GM18951 (cell line): ENCODE data around the gene KRTAP12-2.
"Not testable (repeated sequence)": the region's sequence is repeated elsewhere in the genome, so short reads cannot be mapped to it uniquely, and the experiment has no call there.

Experiments
- POLR2A ChIP-seq: IDR thresholded peaks from 4 replicates; pipeline ENCODE4 v1.6.1; 2011; ENCODE audit warnings: mild to moderate bottlenecking; ENCODE audit not compliant: insufficient read length, insufficient read depth; ENCODE audit errors: extremely low read depth
- in situ Hi-C: fragments of 300-500 bp; cut with MboI; formaldehyde crosslinking; loops from one replicate; pipeline ENCODE4 v1.12.0; 2022; ENCODE audit warnings: low sequenced_read_pairs, mixed read lengths, inconsistent platforms; ENCODE audit not compliant: unreplicated experiment

KRTAP12-2 gene

GRCh38 chr21:44643741-44644310 is 22.9 kb downstream of the KRTAP12-2 start:
- in situ Hi-C loops, result no loop called here
- no peak for TF ChIP-seq POLR2A

- TF ChIP-seq POLR2A, result no peak
- in situ Hi-C loops, result no loop called here
Observed at GRCh38 chr21:44640761-44641160, 26.0 kb downstream of the KRTAP12-2 start.

GRCh38 chr21:44639331-44639655 is 27.4 kb downstream of the KRTAP12-2 start:
- in situ Hi-C loops, result no loop called here
- TF ChIP-seq POLR2A, result no peak

GRCh38 chr21:44638506-44639330 is 28.0 kb downstream of the KRTAP12-2 start:
- in situ Hi-C loops, result not testable (repeated sequence)

- in situ Hi-C loops, result not testable (repeated sequence)
Observed at GRCh38 chr21:44637851-44638348, 28.8 kb downstream of the KRTAP12-2 start.

- TF ChIP-seq POLR2A, result no peak
- in situ Hi-C loops, result no loop called here
Observed at GRCh38 chr21:44637018-44637850, 29.5 kb downstream of the KRTAP12-2 start, which contains the start of gene KRTAP10-10. Gene KRTAP10-10, plus strand, starts transcription at chr21:44637356. Its CDS starts 62 bp downstream, at chr21:44637418.

- no peak for TF ChIP-seq POLR2A
- in situ Hi-C loops, result no loop called here
Observed at GRCh38 chr21:44636209-44637017, 30.3 kb downstream of the KRTAP12-2 start.

- TF ChIP-seq POLR2A, result no peak
- in situ Hi-C loops, result no loop called here
Observed at GRCh38 chr21:44632067-44632466, 34.7 kb downstream of the KRTAP12-2 start.

- in situ Hi-C loops, result no loop called here
- TF ChIP-seq POLR2A, result no peak
Observed at GRCh38 chr21:44630440-44630839, 36.3 kb downstream of the KRTAP12-2 start.

GRCh38 chr21:44628707-44629391 is 37.9 kb downstream of the KRTAP12-2 start:
- in situ Hi-C loops, result no loop called here

GRCh38 chr21:44627831-44628233 is 38.9 kb downstream of the KRTAP12-2 start:
- in situ Hi-C loops, result not testable (repeated sequence)

More at GRCh38 chr21:44628707-44629391, 37.9 kb downstream of the KRTAP12-2 start:
- TF ChIP-seq POLR2A, result no peak

- in situ Hi-C loops, result not testable (repeated sequence)
Observed at GRCh38 chr21:44627181-44627822, 39.4 kb downstream of the KRTAP12-2 start.
